OCI-LY1 (cell line): ENCODE measurements around the gene SLC24A3.
A peak's percentile ranks its signal among the peaks of the same experiment; 100 is the strongest.

Experiments
- CTCF ChIP-seq: fragments of 200-600 bp; sonication (generic), shearing (Covaris generic); IDR thresholded peaks from 2 replicates; pipeline ENCODE4 v1.5.1; 2017; ENCODE audit warnings: mild to moderate bottlenecking, antibody characterized with exemption, low read length, moderate library complexity, mixed read lengths
- EZH2 ChIP-seq: fragments of 200-600 bp; sonication (generic), shearing (Covaris generic); IDR thresholded peaks from 2 replicates; pipeline ENCODE4 v1.8.0; 2017; ENCODE audit warnings: borderline replicate concordance, mixed run types, mild to moderate bottlenecking, antibody characterized with exemption, low read length, moderate library complexity, mixed read lengths

DNA sequence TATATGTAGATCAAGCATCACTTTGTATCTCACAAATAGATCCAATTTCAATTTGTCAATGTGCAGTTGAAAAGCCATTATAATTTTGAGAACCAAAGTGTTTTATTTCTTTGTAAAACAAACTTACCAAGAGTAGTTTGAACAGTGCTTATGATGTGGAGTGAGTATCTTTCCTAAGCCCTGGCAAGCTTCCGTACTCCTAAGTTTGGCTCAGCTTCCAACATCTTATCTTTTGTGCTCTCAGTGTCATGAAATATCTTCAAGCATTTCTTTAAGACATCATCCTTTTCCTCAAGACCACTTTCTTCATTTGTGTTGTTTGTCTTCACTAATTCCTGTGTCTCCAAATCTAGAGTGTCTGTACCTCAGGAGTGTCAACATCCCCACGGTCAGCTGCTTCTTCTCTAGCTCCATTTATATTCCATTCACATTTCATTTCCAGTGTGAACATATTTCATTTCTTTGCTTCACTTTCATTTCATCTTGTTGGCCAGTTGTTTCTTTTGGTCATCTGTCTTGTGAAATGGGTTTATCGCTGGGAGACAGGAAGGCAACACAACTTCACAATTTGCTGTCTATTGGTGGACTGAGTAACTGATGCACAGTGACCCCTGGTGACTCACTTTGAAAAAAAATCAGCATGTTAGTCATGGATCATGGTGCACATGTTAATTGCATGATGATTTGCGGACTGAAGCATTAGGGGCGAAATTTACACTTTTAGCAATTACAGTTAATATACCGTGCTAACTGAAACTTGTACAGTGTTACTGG is 36.9 kb downstream of the SLC24A3 start:
- TF ChIP-seq CTCF, result peak; percentile 33; the same call in 1 of the 2 replicates
- no peak for TF ChIP-seq EZH2
